SU-DHL-6 (cell line): Measurements from ENCODE around the gene GIGYF2.

Experiments used
- CTCF ChIP-seq: fragments of 200-600 bp; sonication (generic); IDR thresholded peaks from one replicate; pipeline ENCODE4 v1.5.1; 2017; ENCODE audit warnings: antibody characterized with exemption, mild to moderate bottlenecking, low read length, moderate library complexity; ENCODE audit not compliant: insufficient read depth, poor library complexity, severe bottlenecking
- EZH2phosphoT487 ChIP-seq: fragments of 200-600 bp; sonication (generic), shearing (Covaris generic); conservative IDR thresholded peaks from 2 replicates; pipeline ENCODE4 v1.6.1; 2018; ENCODE audit warnings: mild to moderate bottlenecking, antibody characterized with exemption, low read length, moderate library complexity, mixed read lengths

GRCh38 chr2:232889876-232890401 lies 192.8 kb downstream of the GIGYF2 start:
- TF ChIP-seq CTCF (no peak), EZH2phosphoT487 (no peak)
